NB4 (cell line): ENCODE measurements around the gene TSEN34.
A peak's percentile ranks its signal among the peaks of the same experiment; 100 is the strongest.

Source experiments
- CTCF ChIP-seq: IDR thresholded peaks from one replicate; pipeline ENCODE4 v1.5.1; 2012; ENCODE audit warnings: low read depth, low read length
- POLR2A ChIP-seq: IDR thresholded peaks from 2 replicates; pipeline ENCODE4 v1.6.1; 2011; ENCODE audit warnings: mild to moderate bottlenecking; ENCODE audit not compliant: insufficient read length; ENCODE audit errors: extremely low read depth

- TF ChIP-seq POLR2A (peak; percentile 39), CTCF (no peak)
Measured at GRCh38 chr19:54189145-54189734, 1.9 kb upstream of the TSEN34 start, which contains the start of gene MBOAT7.
